Measurements from ENCODE around the gene RBMY1A1.
"Not testable (repeated sequence)": the region's sequence is repeated elsewhere in the genome, so short reads cannot be mapped to it uniquely, and the experiment has no call there.

DNA sequence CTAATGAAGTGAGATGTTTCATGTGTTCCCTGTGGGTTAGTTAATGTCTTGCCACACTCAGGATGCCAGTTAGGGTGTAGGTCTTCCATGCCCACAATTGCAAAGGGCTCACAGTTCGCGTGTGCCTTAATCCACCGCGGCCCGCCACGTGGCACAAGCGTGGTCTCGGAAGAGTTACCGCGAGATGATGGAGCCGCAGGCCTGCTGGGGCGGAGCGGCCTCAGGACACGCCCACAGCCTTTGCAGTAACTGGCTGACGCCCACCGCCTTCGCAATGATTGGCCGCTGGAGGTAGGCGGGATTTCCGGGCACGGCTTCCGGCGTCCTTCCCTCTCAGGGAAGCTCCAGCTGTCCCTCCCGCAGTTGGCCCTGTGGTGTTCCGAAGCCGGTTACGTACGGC, 23.6 kb upstream of the RBMY1A1 start, which contains the start of gene RBMY1B:
- TF ChIP-seq, protein P1, sequence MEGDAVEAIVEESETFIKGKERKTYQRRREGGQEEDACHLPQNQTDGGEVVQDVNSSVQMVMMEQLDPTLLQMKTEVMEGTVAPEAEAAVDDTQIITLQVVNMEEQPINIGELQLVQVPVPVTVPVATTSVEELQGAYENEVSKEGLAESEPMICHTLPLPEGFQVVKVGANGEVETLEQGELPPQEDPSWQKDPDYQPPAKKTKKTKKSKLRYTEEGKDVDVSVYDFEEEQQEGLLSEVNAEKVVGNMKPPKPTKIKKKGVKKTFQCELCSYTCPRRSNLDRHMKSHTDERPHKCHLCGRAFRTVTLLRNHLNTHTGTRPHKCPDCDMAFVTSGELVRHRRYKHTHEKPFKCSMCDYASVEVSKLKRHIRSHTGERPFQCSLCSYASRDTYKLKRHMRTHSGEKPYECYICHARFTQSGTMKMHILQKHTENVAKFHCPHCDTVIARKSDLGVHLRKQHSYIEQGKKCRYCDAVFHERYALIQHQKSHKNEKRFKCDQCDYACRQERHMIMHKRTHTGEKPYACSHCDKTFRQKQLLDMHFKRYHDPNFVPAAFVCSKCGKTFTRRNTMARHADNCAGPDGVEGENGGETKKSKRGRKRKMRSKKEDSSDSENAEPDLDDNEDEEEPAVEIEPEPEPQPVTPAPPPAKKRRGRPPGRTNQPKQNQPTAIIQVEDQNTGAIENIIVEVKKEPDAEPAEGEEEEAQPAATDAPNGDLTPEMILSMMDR (IDR thresholded peaks at IDR 0.05), result not testable (repeated sequence)
- TF ChIP-seq POLR2A (IDR thresholded peaks at IDR 0.05), result not testable (repeated sequence)
